WTC11 (cell line): ENCODE measurements around the gene MFGE8. TPM values are rescaled to one million over a fixed set of nuclear protein-coding genes. Genes with fewer than 3 reads are reported as not detected.

ENCODE experiments used
- ATAC-seq: fragments of 200-7000 bp; cut with Tn5 transposase; 2 replicates; pipeline ENCODE4 v1.10.0; 2021; ENCODE audit warnings: mild to moderate bottlenecking, moderate library complexity
- CTCF ChIA-PET: fragments of 300-600 bp; sonication (Branson Sonifier 250); formaldehyde crosslinking; loops from one replicate; lab custom pipeline; 2021; ENCODE audit warnings: antibody characterized with exemption; lab: Charles Lee
- POLR2A ChIA-PET: fragments of 350-600 bp; sonication (Branson Sonifier 250); formaldehyde crosslinking; loops from one replicate; lab custom pipeline; 2021; ENCODE audit warnings: antibody characterized with exemption; lab: Charles Lee
- DNase-seq: peaks from one replicate; pipeline ENCODE4 v3.0.0; 2021; ENCODE audit warnings: low spot score
- H3K27ac Mint-ChIP-seq: 2 replicates; pipeline ENCODE4 v1.8.0; 2021; ENCODE audit warnings: mixed read lengths
- H3K27me3 Mint-ChIP-seq: 2 replicates; pipeline ENCODE4 v1.8.0; 2021; ENCODE audit warnings: low read depth, mild to moderate bottlenecking, moderate library complexity, mixed read lengths
- H3K36me3 Mint-ChIP-seq: 2 replicates; pipeline ENCODE4 v1.8.0; 2021; ENCODE audit warnings: mixed read lengths
- H3K4me1 Mint-ChIP-seq: 2 replicates; pipeline ENCODE4 v1.8.0; 2022; ENCODE audit warnings: mixed read lengths
- H3K4me3 Mint-ChIP-seq: 2 replicates; pipeline ENCODE4 v1.8.0; 2021; ENCODE audit warnings: mild to moderate bottlenecking, moderate library complexity, mixed read lengths
- H3K9me3 Mint-ChIP-seq: 2 replicates; pipeline ENCODE4 v1.8.0; 2021; ENCODE audit warnings: mixed read lengths
- ATF3 ChIP-seq: sonication (generic); formaldehyde crosslinking; conservative IDR thresholded peaks from 2 replicates; pipeline ENCODE4 v1.8.1; 2022; ENCODE audit warnings: mild to moderate bottlenecking, missing genetic modification reagents
- CBFB ChIP-seq: sonication (generic); formaldehyde crosslinking; IDR thresholded peaks from 2 replicates; pipeline ENCODE4 v1.8.1; 2022; ENCODE audit warnings: mild to moderate bottlenecking, low read depth, missing genetic modification reagents
- E2F5 ChIP-seq: sonication (generic); formaldehyde crosslinking; IDR thresholded peaks from 2 replicates; pipeline ENCODE4 v1.8.1; 2022; ENCODE audit warnings: mild to moderate bottlenecking, moderate library complexity, missing genetic modification reagents
- ELF4 ChIP-seq: sonication (generic); formaldehyde crosslinking; IDR thresholded peaks from 2 replicates; pipeline ENCODE4 v1.8.1; 2022; ENCODE audit warnings: low read depth, mild to moderate bottlenecking, moderate library complexity, missing genetic modification reagents
- ETV6 ChIP-seq: sonication (generic); formaldehyde crosslinking; IDR thresholded peaks from 2 replicates; pipeline ENCODE4 v1.8.1; 2022; ENCODE audit warnings: mild to moderate bottlenecking, missing genetic modification reagents
- FOXK1 ChIP-seq: sonication (generic); formaldehyde crosslinking; IDR thresholded peaks from 2 replicates; pipeline ENCODE4 v1.8.0; 2022; ENCODE audit warnings: mild to moderate bottlenecking, moderate library complexity, missing genetic modification reagents
- IRF1 ChIP-seq: sonication (generic); formaldehyde crosslinking; IDR thresholded peaks from 2 replicates; pipeline ENCODE4 v1.8.0; 2023; ENCODE audit warnings: missing genetic modification reagents
- PRRX2 ChIP-seq: fragments of 250-450 bp; sonication (Bioruptor Pico); IDR thresholded peaks from 2 replicates; pipeline ENCODE4 v1.8.0; 2021; ENCODE audit warnings: mild to moderate bottlenecking
- SMAD4 ChIP-seq: sonication (generic); formaldehyde crosslinking; IDR thresholded peaks from 2 replicates; pipeline ENCODE4 v1.8.0; 2022; ENCODE audit warnings: mild to moderate bottlenecking, missing genetic modification reagents
- SOX15 ChIP-seq: fragments of 250-450 bp; sonication (Bioruptor Pico); IDR thresholded peaks from 2 replicates; pipeline ENCODE4 v1.9.0; 2021; ENCODE audit warnings: mild to moderate bottlenecking
- TCF7 ChIP-seq: sonication (generic); formaldehyde crosslinking; IDR thresholded peaks from 2 replicates; pipeline ENCODE4 v1.8.0; 2022; ENCODE audit warnings: mild to moderate bottlenecking, low read depth, missing genetic modification reagents, moderate library complexity
- TEAD1 ChIP-seq: sonication (generic); formaldehyde crosslinking; IDR thresholded peaks from 2 replicates; pipeline ENCODE4 v1.8.0; 2022; ENCODE audit warnings: mild to moderate bottlenecking, missing genetic modification reagents
- USF1 ChIP-seq: sonication (generic); formaldehyde crosslinking; IDR thresholded peaks from 2 replicates; pipeline ENCODE4 v1.8.0; 2022; ENCODE audit warnings: mild to moderate bottlenecking, missing genetic modification reagents
- USF2 ChIP-seq: sonication (generic); formaldehyde crosslinking; IDR thresholded peaks from 2 replicates; pipeline ENCODE4 v1.8.1; 2023; ENCODE audit warnings: mild to moderate bottlenecking, missing genetic modification reagents, moderate library complexity
- ZBTB21 ChIP-seq: sonication (generic); formaldehyde crosslinking; IDR thresholded peaks from 2 replicates; pipeline ENCODE4 v1.8.1; 2023; ENCODE audit warnings: mild to moderate bottlenecking, missing genetic modification reagents, borderline replicate concordance
- ZNF121 ChIP-seq: sonication (generic); formaldehyde crosslinking; IDR thresholded peaks from 2 replicates; pipeline ENCODE4 v1.8.0; 2023; ENCODE audit warnings: missing genetic modification reagents
- ZNF219 ChIP-seq: sonication (generic); formaldehyde crosslinking; IDR thresholded peaks from 2 replicates; pipeline ENCODE4 v1.8.0; 2023; ENCODE audit warnings: missing genetic modification reagents, mild to moderate bottlenecking, borderline replicate concordance
- ZNF263 ChIP-seq: sonication (generic); formaldehyde crosslinking; IDR thresholded peaks from 2 replicates; pipeline ENCODE4 v1.8.1; 2022; ENCODE audit warnings: low read depth, mild to moderate bottlenecking, moderate library complexity, missing genetic modification reagents
- ZNF396 ChIP-seq: fragments of 250-450 bp; sonication (Bioruptor Pico); IDR thresholded peaks from 2 replicates; pipeline ENCODE4 v1.8.0; 2021; ENCODE audit warnings: mild to moderate bottlenecking, moderate library complexity, borderline replicate concordance
- ZNF671 ChIP-seq: fragments of 250-450 bp; sonication (Bioruptor Pico); IDR thresholded peaks from 2 replicates; pipeline ENCODE4 v1.8.0; 2021; ENCODE audit warnings: mild to moderate bottlenecking
- total RNA-seq: library from RNA; stranded (reverse); gene quantifications from 3 replicates; pipeline ENCODE4 v1.2.3, GENCODE V29; 2021

MFGE8 gene
- total RNA-seq, 1 experiment from 2014 or later: 719 TPM

GRCh38 chr15:88959445-88959844 lies 46.3 kb upstream of the MFGE8 start:
- Mint-ChIP-seq H3K27me3 (peaks cover 3% of the 10 kb centered on the region; the same call in 1 of the 2 replicates), H3K9me3 (peaks cover 25% of the 10 kb centered on the region), H3K36me3 (peaks cover 10% of the 10 kb centered on the region), H3K4me1 (peaks cover 4% of the 10 kb centered on the region; the same call in 1 of the 2 replicates), H3K4me3 (no peak overlapping the region), H3K27ac (no peak overlapping the region)
- CTCF ChIA-PET: interaction anchor here (0.6 to 1.3 kb wide), 2 partner anchors 55 to 79 kb away, joined by 3 read pairs; no protein-coding TSS in a partner anchor
- TF ChIP-seq ZNF671 (CRISPR knock-in tag): no peak
- no peak for TF ChIP-seq CBFB (CRISPR knock-in tag)
- no peak for TF ChIP-seq SOX15 (CRISPR knock-in tag)
- ATAC-seq (no peak), DNase-seq (no peak)
- POLR2A ChIA-PET: no interaction called here

GRCh38 chr15:88956906-88957305 lies 43.7 kb upstream of the MFGE8 start:
- peaks cover 11% of the 10 kb centered on the region for H3K9me3 Mint-ChIP-seq
- CTCF ChIA-PET: no interaction called here
- POLR2A ChIA-PET: no interaction called here
- H3K36me3 Mint-ChIP-seq: peaks cover 4% of the 10 kb centered on the region; the same call in 1 of the 2 replicates
- peaks cover 3% of the 10 kb centered on the region; the same call in 1 of the 2 replicates for H3K27me3 Mint-ChIP-seq
- ATAC-seq: no peak
- TF ChIP-seq ZNF396 (no peak), ZNF263 (CRISPR knock-in tag) (no peak), ZBTB21 (CRISPR knock-in tag) (no peak), IRF1 (CRISPR knock-in tag) (no peak), ATF3 (CRISPR knock-in tag) (no peak), ZNF121 (CRISPR knock-in tag) (no peak), FOXK1 (CRISPR knock-in tag) (no peak), USF2 (CRISPR knock-in tag) (no peak), USF1 (CRISPR knock-in tag) (no peak), ELF4 (no peak)
- no peak overlapping the region for H3K27ac Mint-ChIP-seq
- DNase-seq: no peak
- peaks cover 12% of the 10 kb centered on the region for H3K4me1 Mint-ChIP-seq
- H3K4me3 Mint-ChIP-seq: no peak overlapping the region

- Mint-ChIP-seq H3K27me3 (peaks cover 6% of the 10 kb centered on the region; the same call in 1 of the 2 replicates), H3K4me1 (peaks cover 12% of the 10 kb centered on the region), H3K36me3 (peaks cover 9% of the 10 kb centered on the region), H3K9me3 (peaks cover 14% of the 10 kb centered on the region), H3K4me3 (no peak overlapping the region), H3K27ac (no peak overlapping the region)
- TF ChIP-seq ZNF121 (CRISPR knock-in tag) (no peak), SMAD4 (CRISPR knock-in tag) (no peak), PRRX2 (no peak), TCF7 (CRISPR knock-in tag) (no peak), ETV6 (CRISPR knock-in tag) (no peak), E2F5 (CRISPR knock-in tag) (no peak), TEAD1 (CRISPR knock-in tag) (no peak), ZNF219 (CRISPR knock-in tag) (no peak)
- DNase-seq (no peak), ATAC-seq (no peak)
- POLR2A ChIA-PET: no interaction called here
- CTCF ChIA-PET: no interaction called here
Observed at GRCh38 chr15:88956263-88956662, 43.1 kb upstream of the MFGE8 start.
